GM23338 (cell line): ENCODE measurements around the gene BCL2.

Experiments used
- CTCF ChIP-seq, 2 experiments: fragments of 200-600 bp in 1 of 2; sonication (generic) in 1 of 2; conservative IDR thresholded peaks; 2 replicates each; pipeline versions ENCODE4 v1.5.1 to v1.6.1; 2016 to 2017; ENCODE audit warnings: antibody characterized with exemption in 2 of 2, low read depth in 2 of 2, mild to moderate bottlenecking in 2 of 2, moderate library complexity in 1 of 2
- ETS1 ChIP-seq: IDR thresholded peaks from 2 replicates; pipeline ENCODE4 v1.6.1; 2016; ENCODE audit warnings: antibody characterized with exemption
- JUNB ChIP-seq: IDR thresholded peaks from one replicate; pipeline ENCODE4 v1.6.1; 2016; ENCODE audit warnings: antibody characterized with exemption; ENCODE audit not compliant: unreplicated experiment
- NANOG ChIP-seq: IDR thresholded peaks from 2 replicates; pipeline ENCODE4 v1.6.1; 2016; ENCODE audit warnings: antibody characterized with exemption, borderline replicate concordance
- POLR2AphosphoS5 ChIP-seq: IDR thresholded peaks from 2 replicates; pipeline ENCODE4 v1.6.1; 2016; ENCODE audit warnings: antibody characterized with exemption, low read depth
- STAT1 ChIP-seq: IDR thresholded peaks from one replicate; pipeline ENCODE4 v1.6.1; 2016; ENCODE audit warnings: antibody characterized with exemption; ENCODE audit not compliant: unreplicated experiment
- TF ChIP-seq, protein P1 (sequence below): IDR thresholded peaks from one replicate; pipeline ENCODE4 v1.6.1; 2018; ENCODE audit warnings: antibody characterized with exemption; ENCODE audit not compliant: unreplicated experiment

GRCh38 chr18:63316612-63317555 is 2.7 kb downstream of the BCL2 start:
- TF ChIP-seq CTCF (conservative IDR thresholded peaks at IDR 0.05; ENCODE audit: low read depth in 2 of 2), result no peak
- no peak for TF ChIP-seq POLR2AphosphoS5
- TF ChIP-seq, protein P1, sequence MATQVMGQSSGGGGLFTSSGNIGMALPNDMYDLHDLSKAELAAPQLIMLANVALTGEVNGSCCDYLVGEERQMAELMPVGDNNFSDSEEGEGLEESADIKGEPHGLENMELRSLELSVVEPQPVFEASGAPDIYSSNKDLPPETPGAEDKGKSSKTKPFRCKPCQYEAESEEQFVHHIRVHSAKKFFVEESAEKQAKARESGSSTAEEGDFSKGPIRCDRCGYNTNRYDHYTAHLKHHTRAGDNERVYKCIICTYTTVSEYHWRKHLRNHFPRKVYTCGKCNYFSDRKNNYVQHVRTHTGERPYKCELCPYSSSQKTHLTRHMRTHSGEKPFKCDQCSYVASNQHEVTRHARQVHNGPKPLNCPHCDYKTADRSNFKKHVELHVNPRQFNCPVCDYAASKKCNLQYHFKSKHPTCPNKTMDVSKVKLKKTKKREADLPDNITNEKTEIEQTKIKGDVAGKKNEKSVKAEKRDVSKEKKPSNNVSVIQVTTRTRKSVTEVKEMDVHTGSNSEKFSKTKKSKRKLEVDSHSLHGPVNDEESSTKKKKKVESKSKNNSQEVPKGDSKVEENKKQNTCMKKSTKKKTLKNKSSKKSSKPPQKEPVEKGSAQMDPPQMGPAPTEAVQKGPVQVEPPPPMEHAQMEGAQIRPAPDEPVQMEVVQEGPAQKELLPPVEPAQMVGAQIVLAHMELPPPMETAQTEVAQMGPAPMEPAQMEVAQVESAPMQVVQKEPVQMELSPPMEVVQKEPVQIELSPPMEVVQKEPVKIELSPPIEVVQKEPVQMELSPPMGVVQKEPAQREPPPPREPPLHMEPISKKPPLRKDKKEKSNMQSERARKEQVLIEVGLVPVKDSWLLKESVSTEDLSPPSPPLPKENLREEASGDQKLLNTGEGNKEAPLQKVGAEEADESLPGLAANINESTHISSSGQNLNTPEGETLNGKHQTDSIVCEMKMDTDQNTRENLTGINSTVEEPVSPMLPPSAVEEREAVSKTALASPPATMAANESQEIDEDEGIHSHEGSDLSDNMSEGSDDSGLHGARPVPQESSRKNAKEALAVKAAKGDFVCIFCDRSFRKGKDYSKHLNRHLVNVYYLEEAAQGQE, result no peak
- no peak for TF ChIP-seq NANOG
- no peak for TF ChIP-seq STAT1
- no peak for TF ChIP-seq ETS1
- TF ChIP-seq JUNB, result no peak
